WTC11 (cell line): ENCODE results near the gene SDCCAG8. TPM values are rescaled to one million over a fixed set of nuclear protein-coding genes. Genes with fewer than 3 reads are reported as not detected.

Experiments
- ATAC-seq: fragments of 200-7000 bp; cut with Tn5 transposase; 2 replicates; pipeline ENCODE4 v1.10.0; 2021; ENCODE audit warnings: mild to moderate bottlenecking, moderate library complexity
- CTCF ChIA-PET: fragments of 300-600 bp; sonication (Branson Sonifier 250); formaldehyde crosslinking; loops from one replicate; lab custom pipeline; 2021; ENCODE audit warnings: antibody characterized with exemption; lab: Charles Lee
- POLR2A ChIA-PET: fragments of 350-600 bp; sonication (Branson Sonifier 250); formaldehyde crosslinking; loops from one replicate; lab custom pipeline; 2021; ENCODE audit warnings: antibody characterized with exemption; lab: Charles Lee
- DNase-seq: peaks from one replicate; pipeline ENCODE4 v3.0.0; 2021; ENCODE audit warnings: low spot score
- H3K27ac Mint-ChIP-seq: 2 replicates; pipeline ENCODE4 v1.8.0; 2021; ENCODE audit warnings: mixed read lengths
- H3K27me3 Mint-ChIP-seq: 2 replicates; pipeline ENCODE4 v1.8.0; 2021; ENCODE audit warnings: low read depth, mild to moderate bottlenecking, moderate library complexity, mixed read lengths
- H3K36me3 Mint-ChIP-seq: 2 replicates; pipeline ENCODE4 v1.8.0; 2021; ENCODE audit warnings: mixed read lengths
- H3K4me1 Mint-ChIP-seq: 2 replicates; pipeline ENCODE4 v1.8.0; 2022; ENCODE audit warnings: mixed read lengths
- H3K4me3 Mint-ChIP-seq: 2 replicates; pipeline ENCODE4 v1.8.0; 2021; ENCODE audit warnings: mild to moderate bottlenecking, moderate library complexity, mixed read lengths
- H3K9me3 Mint-ChIP-seq: 2 replicates; pipeline ENCODE4 v1.8.0; 2021; ENCODE audit warnings: mixed read lengths
- CREM ChIP-seq: sonication (generic); formaldehyde crosslinking; IDR thresholded peaks from 2 replicates; pipeline ENCODE4 v1.8.1; 2022; ENCODE audit warnings: mild to moderate bottlenecking, missing genetic modification reagents, moderate library complexity
- ESRRA ChIP-seq: sonication (generic); formaldehyde crosslinking; IDR thresholded peaks from 2 replicates; pipeline ENCODE4 v1.8.1; 2022; ENCODE audit warnings: mild to moderate bottlenecking, missing genetic modification reagents, borderline replicate concordance
- ETV6 ChIP-seq: sonication (generic); formaldehyde crosslinking; IDR thresholded peaks from 2 replicates; pipeline ENCODE4 v1.8.1; 2022; ENCODE audit warnings: mild to moderate bottlenecking, missing genetic modification reagents
- FOXJ3 ChIP-seq: sonication (generic); formaldehyde crosslinking; IDR thresholded peaks from 2 replicates; pipeline ENCODE4 v1.9.0; 2021; ENCODE audit warnings: missing genetic modification reagents, mild to moderate bottlenecking, borderline replicate concordance
- GABPB1 ChIP-seq: sonication (generic); formaldehyde crosslinking; IDR thresholded peaks from 2 replicates; pipeline ENCODE4 v1.8.1; 2023; ENCODE audit warnings: mild to moderate bottlenecking, missing genetic modification reagents
- IRF2 ChIP-seq: sonication (generic); formaldehyde crosslinking; IDR thresholded peaks from 2 replicates; pipeline ENCODE4 v1.8.0; 2022; ENCODE audit warnings: low read depth, missing genetic modification reagents, borderline replicate concordance
- NFATC4 ChIP-seq: fragments of 250-450 bp; sonication (Bioruptor Pico); IDR thresholded peaks from 2 replicates; pipeline ENCODE4 v1.9.0; 2021; ENCODE audit warnings: mild to moderate bottlenecking
- OVOL2 ChIP-seq: fragments of 250-450 bp; sonication (Bioruptor Pico); IDR thresholded peaks from 2 replicates; pipeline ENCODE4 v1.9.0; 2021; ENCODE audit warnings: mild to moderate bottlenecking, borderline replicate concordance
- ZBTB21 ChIP-seq: sonication (generic); formaldehyde crosslinking; IDR thresholded peaks from 2 replicates; pipeline ENCODE4 v1.8.1; 2023; ENCODE audit warnings: mild to moderate bottlenecking, missing genetic modification reagents, borderline replicate concordance
- ZNF396 ChIP-seq: fragments of 250-450 bp; sonication (Bioruptor Pico); IDR thresholded peaks from 2 replicates; pipeline ENCODE4 v1.8.0; 2021; ENCODE audit warnings: mild to moderate bottlenecking, moderate library complexity, borderline replicate concordance
- ZNF423 ChIP-seq: fragments of 250-450 bp; sonication (Bioruptor Pico); IDR thresholded peaks from 2 replicates; pipeline ENCODE4 v2.1.2; 2022; ENCODE audit warnings: mild to moderate bottlenecking, moderate library complexity
- total RNA-seq: library from RNA; stranded (reverse); gene quantifications from 3 replicates; pipeline ENCODE4 v1.2.3, GENCODE V29; 2021
- TF ChIP-seq, protein P1 (sequence below): fragments of 250-450 bp; sonication (Bioruptor Pico); IDR thresholded peaks from 2 replicates; pipeline ENCODE4 v1.9.0; 2021; ENCODE audit warnings: mild to moderate bottlenecking
- TF ChIP-seq, protein P2 (sequence below): sonication (generic); formaldehyde crosslinking; IDR thresholded peaks from 2 replicates; pipeline ENCODE4 v1.8.1; 2022; ENCODE audit warnings: low read depth, mild to moderate bottlenecking, moderate library complexity, missing genetic modification reagents, borderline replicate concordance
- TF ChIP-seq, protein P3 (sequence below): fragments of 250-450 bp; sonication (Bioruptor Pico); IDR thresholded peaks from 2 replicates; pipeline ENCODE4 v2.1.2; 2022; ENCODE audit warnings: mild to moderate bottlenecking, moderate library complexity
- TF ChIP-seq, protein P4 (sequence below): sonication (generic); formaldehyde crosslinking; conservative IDR thresholded peaks from 2 replicates; pipeline ENCODE4 v1.8.1; 2022; ENCODE audit warnings: mild to moderate bottlenecking, missing genetic modification reagents
- TF ChIP-seq, protein P5 (sequence below): sonication (generic); formaldehyde crosslinking; IDR thresholded peaks from 2 replicates; pipeline ENCODE4 v1.8.1; 2023; ENCODE audit warnings: mild to moderate bottlenecking, missing genetic modification reagents

SDCCAG8 gene
- total RNA-seq, 1 experiment from 2014 or later: 44.3 TPM

DNA sequence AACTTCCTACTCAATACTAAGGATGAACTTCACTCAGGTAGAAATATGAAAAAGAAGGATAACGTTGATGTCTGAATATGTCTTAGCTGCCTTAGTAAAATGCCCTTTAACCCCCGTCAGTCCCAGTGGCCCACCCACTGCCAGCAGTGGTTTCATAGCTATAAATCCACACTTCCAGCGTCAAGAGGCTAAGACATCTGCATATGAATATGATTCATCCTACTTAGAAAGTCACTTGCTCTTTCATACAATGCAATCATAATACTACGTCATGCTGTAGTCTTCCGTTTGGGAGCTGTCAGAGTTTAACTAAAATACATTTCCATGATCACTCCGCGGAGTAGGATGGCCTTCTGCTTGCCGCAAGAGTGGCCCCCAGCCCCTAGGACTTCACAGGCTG lies 247.3 kb downstream of the SDCCAG8 start (continued):
- TF ChIP-seq, protein P1, sequence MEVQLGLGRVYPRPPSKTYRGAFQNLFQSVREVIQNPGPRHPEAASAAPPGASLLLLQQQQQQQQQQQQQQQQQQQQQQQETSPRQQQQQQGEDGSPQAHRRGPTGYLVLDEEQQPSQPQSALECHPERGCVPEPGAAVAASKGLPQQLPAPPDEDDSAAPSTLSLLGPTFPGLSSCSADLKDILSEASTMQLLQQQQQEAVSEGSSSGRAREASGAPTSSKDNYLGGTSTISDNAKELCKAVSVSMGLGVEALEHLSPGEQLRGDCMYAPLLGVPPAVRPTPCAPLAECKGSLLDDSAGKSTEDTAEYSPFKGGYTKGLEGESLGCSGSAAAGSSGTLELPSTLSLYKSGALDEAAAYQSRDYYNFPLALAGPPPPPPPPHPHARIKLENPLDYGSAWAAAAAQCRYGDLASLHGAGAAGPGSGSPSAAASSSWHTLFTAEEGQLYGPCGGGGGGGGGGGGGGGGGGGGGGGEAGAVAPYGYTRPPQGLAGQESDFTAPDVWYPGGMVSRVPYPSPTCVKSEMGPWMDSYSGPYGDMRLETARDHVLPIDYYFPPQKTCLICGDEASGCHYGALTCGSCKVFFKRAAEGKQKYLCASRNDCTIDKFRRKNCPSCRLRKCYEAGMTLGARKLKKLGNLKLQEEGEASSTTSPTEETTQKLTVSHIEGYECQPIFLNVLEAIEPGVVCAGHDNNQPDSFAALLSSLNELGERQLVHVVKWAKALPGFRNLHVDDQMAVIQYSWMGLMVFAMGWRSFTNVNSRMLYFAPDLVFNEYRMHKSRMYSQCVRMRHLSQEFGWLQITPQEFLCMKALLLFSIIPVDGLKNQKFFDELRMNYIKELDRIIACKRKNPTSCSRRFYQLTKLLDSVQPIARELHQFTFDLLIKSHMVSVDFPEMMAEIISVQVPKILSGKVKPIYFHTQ (CRISPR knock-in tag): no peak
- TF ChIP-seq, protein P2, sequence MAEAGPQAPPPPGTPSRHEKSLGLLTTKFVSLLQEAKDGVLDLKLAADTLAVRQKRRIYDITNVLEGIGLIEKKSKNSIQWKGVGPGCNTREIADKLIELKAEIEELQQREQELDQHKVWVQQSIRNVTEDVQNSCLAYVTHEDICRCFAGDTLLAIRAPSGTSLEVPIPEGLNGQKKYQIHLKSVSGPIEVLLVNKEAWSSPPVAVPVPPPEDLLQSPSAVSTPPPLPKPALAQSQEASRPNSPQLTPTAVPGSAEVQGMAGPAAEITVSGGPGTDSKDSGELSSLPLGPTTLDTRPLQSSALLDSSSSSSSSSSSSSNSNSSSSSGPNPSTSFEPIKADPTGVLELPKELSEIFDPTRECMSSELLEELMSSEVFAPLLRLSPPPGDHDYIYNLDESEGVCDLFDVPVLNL: no peak
- TF ChIP-seq ESRRA (CRISPR knock-in tag) (no peak), NFATC4 (CRISPR knock-in tag) (no peak), ZBTB21 (CRISPR knock-in tag) (no peak)
- TF ChIP-seq, protein P3, sequence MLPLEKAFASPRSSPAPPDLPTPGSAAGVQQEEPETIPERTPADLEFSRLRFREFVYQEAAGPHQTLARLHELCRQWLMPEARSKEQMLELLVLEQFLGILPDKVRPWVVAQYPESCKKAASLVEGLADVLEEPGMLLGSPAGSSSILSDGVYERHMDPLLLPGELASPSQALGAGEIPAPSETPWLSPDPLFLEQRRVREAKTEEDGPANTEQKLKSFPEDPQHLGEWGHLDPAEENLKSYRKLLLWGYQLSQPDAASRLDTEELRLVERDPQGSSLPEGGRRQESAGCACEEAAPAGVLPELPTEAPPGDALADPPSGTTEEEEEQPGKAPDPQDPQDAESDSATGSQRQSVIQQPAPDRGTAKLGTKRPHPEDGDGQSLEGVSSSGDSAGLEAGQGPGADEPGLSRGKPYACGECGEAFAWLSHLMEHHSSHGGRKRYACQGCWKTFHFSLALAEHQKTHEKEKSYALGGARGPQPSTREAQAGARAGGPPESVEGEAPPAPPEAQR: no peak
- TF ChIP-seq, protein P4, sequence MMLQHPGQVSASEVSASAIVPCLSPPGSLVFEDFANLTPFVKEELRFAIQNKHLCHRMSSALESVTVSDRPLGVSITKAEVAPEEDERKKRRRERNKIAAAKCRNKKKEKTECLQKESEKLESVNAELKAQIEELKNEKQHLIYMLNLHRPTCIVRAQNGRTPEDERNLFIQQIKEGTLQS: no peak

DNA sequence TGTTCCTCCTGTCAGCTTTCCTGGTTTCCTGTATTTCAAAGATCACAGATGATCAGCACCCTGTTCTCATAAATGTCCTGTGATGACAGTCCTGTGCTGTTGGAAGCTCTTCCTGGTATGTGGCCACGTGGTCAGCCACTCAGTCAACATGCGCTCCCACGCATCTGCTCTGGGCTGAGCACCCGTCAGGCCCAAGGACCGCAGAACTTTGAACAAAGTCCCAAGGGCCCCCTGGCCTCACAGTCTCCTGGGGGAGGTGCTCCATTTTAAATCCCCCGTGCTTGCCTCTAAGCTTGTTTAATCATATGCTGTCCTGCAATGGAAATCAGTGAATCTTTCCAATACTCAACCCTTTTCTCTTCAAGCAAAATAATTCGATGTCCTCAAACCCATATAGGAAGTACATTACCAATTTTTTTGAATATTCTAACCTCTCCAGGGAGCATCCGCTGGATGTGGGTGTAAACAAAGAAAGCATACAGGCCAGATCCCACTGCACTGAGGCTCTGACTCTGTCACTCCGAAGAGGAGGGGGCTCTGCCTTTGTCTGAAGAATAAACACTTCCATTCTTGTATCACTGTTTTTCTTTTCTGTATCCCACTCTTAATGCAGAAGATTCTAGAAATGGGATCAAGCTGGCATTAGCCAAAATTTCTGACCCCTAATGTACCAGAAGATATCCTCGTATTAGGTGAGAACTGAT lies 250.3 kb downstream of the SDCCAG8 start:
- Mint-ChIP-seq H3K27me3 (no peaks in the 10 kb centered on the region), H3K36me3 (peaks cover 12% of the 10 kb centered on the region), H3K4me3 (no peak overlapping the region), H3K9me3 (no peaks in the 10 kb centered on the region), H3K4me1 (peaks cover 44% of the 10 kb centered on the region), H3K27ac (peak overlapping the region; percentile 10; the same call in 1 of the 2 replicates)
- DNase-seq: no peak
- no peak for TF ChIP-seq IRF2
- TF ChIP-seq FOXJ3 (CRISPR knock-in tag): no peak
- TF ChIP-seq ETV6 (CRISPR knock-in tag): no peak
- TF ChIP-seq GABPB1: peak; percentile 81
- TF ChIP-seq ZNF396 (CRISPR knock-in tag): no peak
- TF ChIP-seq, protein P5, sequence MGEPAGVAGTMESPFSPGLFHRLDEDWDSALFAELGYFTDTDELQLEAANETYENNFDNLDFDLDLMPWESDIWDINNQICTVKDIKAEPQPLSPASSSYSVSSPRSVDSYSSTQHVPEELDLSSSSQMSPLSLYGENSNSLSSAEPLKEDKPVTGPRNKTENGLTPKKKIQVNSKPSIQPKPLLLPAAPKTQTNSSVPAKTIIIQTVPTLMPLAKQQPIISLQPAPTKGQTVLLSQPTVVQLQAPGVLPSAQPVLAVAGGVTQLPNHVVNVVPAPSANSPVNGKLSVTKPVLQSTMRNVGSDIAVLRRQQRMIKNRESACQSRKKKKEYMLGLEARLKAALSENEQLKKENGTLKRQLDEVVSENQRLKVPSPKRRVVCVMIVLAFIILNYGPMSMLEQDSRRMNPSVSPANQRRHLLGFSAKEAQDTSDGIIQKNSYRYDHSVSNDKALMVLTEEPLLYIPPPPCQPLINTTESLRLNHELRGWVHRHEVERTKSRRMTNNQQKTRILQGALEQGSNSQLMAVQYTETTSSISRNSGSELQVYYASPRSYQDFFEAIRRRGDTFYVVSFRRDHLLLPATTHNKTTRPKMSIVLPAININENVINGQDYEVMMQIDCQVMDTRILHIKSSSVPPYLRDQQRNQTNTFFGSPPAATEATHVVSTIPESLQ (CRISPR knock-in tag): no peak
- no peak for TF ChIP-seq ZNF423 (CRISPR knock-in tag)
- no peak for TF ChIP-seq CREM
- TF ChIP-seq OVOL2: no peak
- no peak for ATAC-seq
- CTCF ChIA-PET: interaction anchor here (0.6 to 1.7 kb wide), 2 partner anchors 31 to 157 kb away, joined by 3 read pairs; no protein-coding TSS in a partner anchor
- POLR2A ChIA-PET: no interaction called here
